PC-3 (cell line): ENCODE results near the gene OMD. TPM values are rescaled to one million over a fixed set of nuclear protein-coding genes. Genes with fewer than 3 reads are reported as not detected.

Experiments used
- ATAC-seq: fragments of 200-7000 bp; cut with Tn5 transposase; 2 replicates; pipeline ENCODE4 v1.9.1; 2020; ENCODE audit warnings: mild to moderate bottlenecking, moderate library complexity
- BruUV-seq: library from RNA; stranded (reverse); fragments of 400-500 nt; replicated peaks from 2 replicates; lab custom pipeline; 2021; lab: Mats Ljungman, UMichigan
- CTCF ChIA-PET: fragments of 300-600 bp; sonication (Branson Sonifier 250); formaldehyde crosslinking; loops from one replicate; lab custom pipeline; 2022; ENCODE audit warnings: antibody characterized with exemption; lab: Charles Lee
- POLR2A ChIA-PET: fragments of 300-600 bp; sonication (Branson Sonifier 250); formaldehyde crosslinking; loops from one replicate; lab custom pipeline; 2022; ENCODE audit warnings: antibody characterized with exemption; ENCODE audit not compliant: unreplicated experiment; lab: Charles Lee
- DNase-seq: peaks from one replicate; pipeline ENCODE4 v3.0.0-alpha.2; 2015
- H2AFZ ChIP-seq: fragments of 300-600 bp; sonication (generic); 2 replicates; pipeline ENCODE4 v1.6.0; 2016; ENCODE audit warnings: antibody characterized with exemption, low read length
- H3F3A ChIP-seq: fragments of 300-600 bp; sonication (generic); one replicate; pipeline ENCODE4 v1.6.0; 2017; ENCODE audit warnings: antibody characterized with exemption, low read length, control low read depth, mild to moderate bottlenecking; ENCODE audit not compliant: unreplicated experiment
- H3K27ac ChIP-seq: fragments of 300-600 bp; sonication (generic); 2 replicates; pipeline ENCODE4 v1.5.1; 2016; ENCODE audit warnings: mild to moderate bottlenecking, low read length
- H3K27me3 ChIP-seq: fragments of 300-600 bp; sonication (generic); 2 replicates; pipeline ENCODE4 v1.6.1; 2016; ENCODE audit warnings: low read length, mixed read lengths
- H3K36me3 ChIP-seq: fragments of 300-600 bp; sonication (generic); 2 replicates; pipeline ENCODE4 v1.6.1; 2016; ENCODE audit warnings: low read depth, mixed run types, low read length, mixed read lengths
- H3K4me1 ChIP-seq: fragments of 300-600 bp; sonication (generic); 2 replicates; pipeline ENCODE4 v1.5.1; 2016; ENCODE audit warnings: low read length; ENCODE audit not compliant: insufficient read depth
- H3K4me2 ChIP-seq: fragments of 300-600 bp; sonication (generic); 2 replicates; pipeline ENCODE4 v1.6.0; 2016; ENCODE audit warnings: low read length
- H3K4me3 ChIP-seq: fragments of 300-600 bp; sonication (generic); 2 replicates; pipeline ENCODE4 v1.5.1; 2016; ENCODE audit warnings: mild to moderate bottlenecking, low read length, mixed read lengths
- H3K79me2 ChIP-seq: fragments of 300-600 bp; sonication (generic); 2 replicates; pipeline ENCODE4 v1.6.1; 2017; ENCODE audit warnings: low read length, mixed read lengths
- H3K9ac ChIP-seq: fragments of 300-600 bp; sonication (generic); 2 replicates; pipeline ENCODE4 v1.6.0; 2016; ENCODE audit warnings: mild to moderate bottlenecking, low read length
- H3K9me2 ChIP-seq: fragments of 300-600 bp; sonication (generic); replicated peaks from 2 replicates; pipeline ENCODE4 v1.6.1; 2016; ENCODE audit warnings: mixed run types, low read length, mixed read lengths
- H3K9me3 ChIP-seq: fragments of 300-600 bp; sonication (generic); 2 replicates; pipeline ENCODE4 v1.6.1; 2016; ENCODE audit warnings: low read length, mixed read lengths
- H4K20me1 ChIP-seq: fragments of 300-600 bp; sonication (generic); 2 replicates; pipeline ENCODE4 v1.6.1; 2016; ENCODE audit warnings: low read length, mixed read lengths
- EZH2 ChIP-seq: fragments of 300-600 bp; sonication (generic); IDR thresholded peaks from one replicate; pipeline ENCODE4 v1.6.1; 2017; ENCODE audit warnings: antibody characterized with exemption, mild to moderate bottlenecking, low read length; ENCODE audit not compliant: unreplicated experiment
- EZH2phosphoT487 ChIP-seq: fragments of 300-600 bp; sonication (generic); IDR thresholded peaks from 2 replicates; pipeline ENCODE4 v1.6.1; 2018; ENCODE audit warnings: mild to moderate bottlenecking, antibody characterized with exemption, low read length, borderline replicate concordance
- intact Hi-C: fragments of 100-400 bp; cut with micrococcal nuclease; formaldehyde crosslinking; loops from 2 replicates; pipeline ENCODE4 v1.9.0; 2023
- total RNA-seq: library from RNA; depleted of rRNA; stranded (reverse); fragments of >200 nt; gene quantifications from 2 replicates; pipeline ENCODE4 v1.2.3, GENCODE V29; 2014
- TF ChIP-seq, protein P1 (sequence below): fragments of 300-600 bp; sonication (generic); conservative IDR thresholded peaks from 2 replicates; pipeline ENCODE4 v1.5.1; 2017; ENCODE audit warnings: antibody characterized with exemption, low read depth, mild to moderate bottlenecking, low read length

OMD gene
- total RNA-seq, 1 experiment from 2014 or later: not detected

DNA sequence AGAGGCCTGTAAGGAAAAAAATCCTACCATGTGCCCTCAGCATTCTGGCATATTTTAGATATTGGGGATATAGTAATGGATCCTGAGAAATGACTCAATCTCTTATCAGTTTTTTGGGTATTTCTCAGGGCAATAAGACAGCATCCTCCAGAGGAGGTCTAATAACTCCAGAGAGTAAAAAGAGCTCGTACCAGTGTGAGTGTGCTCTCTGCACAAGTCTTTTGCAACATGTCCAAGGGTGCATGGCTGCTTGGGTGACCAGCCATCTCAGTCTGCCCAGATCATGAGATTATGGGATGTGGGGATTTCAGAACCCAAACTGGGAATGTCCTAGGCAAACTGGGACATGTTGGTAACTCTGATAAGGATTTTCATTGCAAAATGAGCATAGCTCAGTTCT is 42.8 kb upstream of the OMD start:
- intact Hi-C loops: no loop called here
- TF ChIP-seq, protein P1, sequence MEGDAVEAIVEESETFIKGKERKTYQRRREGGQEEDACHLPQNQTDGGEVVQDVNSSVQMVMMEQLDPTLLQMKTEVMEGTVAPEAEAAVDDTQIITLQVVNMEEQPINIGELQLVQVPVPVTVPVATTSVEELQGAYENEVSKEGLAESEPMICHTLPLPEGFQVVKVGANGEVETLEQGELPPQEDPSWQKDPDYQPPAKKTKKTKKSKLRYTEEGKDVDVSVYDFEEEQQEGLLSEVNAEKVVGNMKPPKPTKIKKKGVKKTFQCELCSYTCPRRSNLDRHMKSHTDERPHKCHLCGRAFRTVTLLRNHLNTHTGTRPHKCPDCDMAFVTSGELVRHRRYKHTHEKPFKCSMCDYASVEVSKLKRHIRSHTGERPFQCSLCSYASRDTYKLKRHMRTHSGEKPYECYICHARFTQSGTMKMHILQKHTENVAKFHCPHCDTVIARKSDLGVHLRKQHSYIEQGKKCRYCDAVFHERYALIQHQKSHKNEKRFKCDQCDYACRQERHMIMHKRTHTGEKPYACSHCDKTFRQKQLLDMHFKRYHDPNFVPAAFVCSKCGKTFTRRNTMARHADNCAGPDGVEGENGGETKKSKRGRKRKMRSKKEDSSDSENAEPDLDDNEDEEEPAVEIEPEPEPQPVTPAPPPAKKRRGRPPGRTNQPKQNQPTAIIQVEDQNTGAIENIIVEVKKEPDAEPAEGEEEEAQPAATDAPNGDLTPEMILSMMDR: no peak
- TF ChIP-seq EZH2phosphoT487: no peak
- TF ChIP-seq EZH2: no peak
- Histone ChIP-seq H3K36me3 (no peaks in the 10 kb centered on the region), H3K9ac (no peak overlapping the region), H3F3A (no peaks in the 10 kb centered on the region), H3K4me1 (no peaks in the 10 kb centered on the region), H4K20me1 (no peaks in the 10 kb centered on the region), H3K9me3 (no peaks in the 10 kb centered on the region), H3K79me2 (no peaks in the 10 kb centered on the region), H2AFZ (no peak overlapping the region), H3K27me3 (no peaks in the 10 kb centered on the region), H3K4me3 (no peak overlapping the region), H3K4me2 (no peak overlapping the region), H3K27ac (no peak overlapping the region), H3K9me2 (no peaks in the 10 kb centered on the region)
- no peak for ATAC-seq
- DNase-seq: no peak
- ChIA-PET CTCF (no interaction called here), POLR2A (no interaction called here)
- no TSS peak for BruUV-seq

DNA sequence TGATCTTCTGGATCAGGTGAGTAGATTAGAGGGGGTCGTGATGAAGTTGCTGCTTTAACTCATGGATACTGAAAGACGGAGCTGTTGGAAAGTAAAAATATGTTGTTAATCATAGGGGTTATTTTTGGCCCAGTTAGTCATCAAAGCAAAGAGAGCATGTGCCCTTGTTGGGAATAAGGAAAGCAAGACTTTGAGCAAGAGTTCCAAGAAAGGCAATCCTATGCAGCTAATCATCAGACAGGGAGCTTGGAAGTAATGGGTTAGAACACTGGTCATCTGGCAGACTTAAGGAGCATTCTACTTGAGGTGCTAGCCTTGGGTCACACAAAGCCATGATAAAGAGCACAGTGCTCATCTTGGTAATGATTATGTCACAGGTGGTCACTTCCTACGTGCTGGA is 39.7 kb upstream of the OMD start:
- no peak for ATAC-seq
- Histone ChIP-seq H3F3A (no peaks in the 10 kb centered on the region), H3K4me2 (no peak overlapping the region), H3K27me3 (no peaks in the 10 kb centered on the region), H3K4me1 (no peaks in the 10 kb centered on the region), H3K9me2 (no peaks in the 10 kb centered on the region), H3K9ac (no peak overlapping the region), H3K4me3 (no peak overlapping the region), H3K36me3 (no peaks in the 10 kb centered on the region), H3K9me3 (no peaks in the 10 kb centered on the region), H2AFZ (no peak overlapping the region), H3K27ac (no peak overlapping the region), H3K79me2 (no peaks in the 10 kb centered on the region), H4K20me1 (no peaks in the 10 kb centered on the region)
- intact Hi-C loops: no loop called here
- TF ChIP-seq EZH2: no peak
- ChIA-PET CTCF (no interaction called here), POLR2A (no interaction called here)
- BruUV-seq: no TSS peak
- DNase-seq: peak; percentile 12

DNA sequence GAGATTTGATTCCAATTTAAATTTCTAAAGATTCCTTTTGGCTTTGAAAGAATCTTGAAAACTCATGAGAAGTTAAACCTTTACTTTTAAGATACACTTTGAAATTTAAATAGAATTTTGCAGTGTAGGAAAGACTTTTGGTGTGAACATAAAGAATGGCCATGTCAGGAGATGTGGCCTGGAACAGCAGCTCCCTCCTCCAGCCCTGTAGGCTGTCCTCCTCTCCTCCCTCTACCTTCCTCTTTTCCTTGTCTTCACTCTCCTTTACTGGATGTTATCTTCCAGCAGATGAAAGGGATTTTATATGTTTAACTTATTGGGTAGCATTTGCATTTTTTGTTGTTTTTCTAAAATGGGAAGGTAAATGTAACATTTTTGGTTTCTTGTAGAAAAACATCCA is 39.1 kb upstream of the OMD start:
- no peak overlapping the region for H3K27ac ChIP-seq
- no peaks in the 10 kb centered on the region for H3F3A ChIP-seq
- no peak overlapping the region; the same call in 1 of the 2 replicates for H3K9ac ChIP-seq
- ATAC-seq (no peak), DNase-seq (no peak)
- H2AFZ ChIP-seq: no peak overlapping the region
- no TSS peak for BruUV-seq
- no peaks in the 10 kb centered on the region for H3K9me3 ChIP-seq
- no peak overlapping the region for H3K4me3 ChIP-seq
- no peak overlapping the region for H3K4me2 ChIP-seq
- H4K20me1 ChIP-seq: no peaks in the 10 kb centered on the region
- intact Hi-C loops: no loop called here
- no peaks in the 10 kb centered on the region for H3K79me2 ChIP-seq
- no peaks in the 10 kb centered on the region for H3K36me3 ChIP-seq
- ChIA-PET POLR2A (no interaction called here), CTCF (no interaction called here)
- no peaks in the 10 kb centered on the region for H3K4me1 ChIP-seq
- TF ChIP-seq, protein P1: no peak
- TF ChIP-seq EZH2 (no peak), EZH2phosphoT487 (no peak)
- H3K9me2 ChIP-seq: no peaks in the 10 kb centered on the region
- no peaks in the 10 kb centered on the region for H3K27me3 ChIP-seq
